ENCODE data around the gene LOXHD1. TPM values are rescaled to one million over a fixed set of nuclear protein-coding genes. Genes with fewer than 3 reads are reported as not detected.

Gene LOXHD1
- total RNA-seq, 1 donor from 2014 or later = not detected

DNA sequence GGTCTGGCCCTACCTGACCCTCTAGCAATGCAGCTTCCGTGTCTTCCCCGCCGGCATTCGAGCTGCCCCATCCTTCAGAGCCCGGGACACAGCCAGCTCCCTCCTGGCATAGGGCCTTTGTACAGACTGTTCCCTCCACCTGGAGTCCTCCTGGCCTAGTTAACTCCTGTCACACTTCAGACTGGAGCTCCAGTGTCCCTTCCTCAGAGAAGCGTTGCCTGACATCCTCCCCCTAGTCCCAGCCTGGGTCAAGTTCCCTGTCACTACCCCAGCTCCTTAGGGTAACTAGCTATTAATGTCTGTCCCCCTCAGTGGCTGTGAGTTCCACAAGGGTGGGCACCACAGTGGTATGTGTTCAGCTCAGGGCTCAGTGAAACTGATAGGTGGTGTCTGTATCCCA lies 45.5 kb upstream of the LOXHD1 start:
- intact Hi-C loops (cut with DNase I) = no loop called here
- no peaks in the 10 kb centered on the region for H3K4me1 ChIP-seq
- no peaks in the 10 kb centered on the region for H3K9me3 ChIP-seq
- no peak for DNase-seq (ENCODE audit: extremely low spot score in 2 of 2)
- TF ChIP-seq, protein P1, sequence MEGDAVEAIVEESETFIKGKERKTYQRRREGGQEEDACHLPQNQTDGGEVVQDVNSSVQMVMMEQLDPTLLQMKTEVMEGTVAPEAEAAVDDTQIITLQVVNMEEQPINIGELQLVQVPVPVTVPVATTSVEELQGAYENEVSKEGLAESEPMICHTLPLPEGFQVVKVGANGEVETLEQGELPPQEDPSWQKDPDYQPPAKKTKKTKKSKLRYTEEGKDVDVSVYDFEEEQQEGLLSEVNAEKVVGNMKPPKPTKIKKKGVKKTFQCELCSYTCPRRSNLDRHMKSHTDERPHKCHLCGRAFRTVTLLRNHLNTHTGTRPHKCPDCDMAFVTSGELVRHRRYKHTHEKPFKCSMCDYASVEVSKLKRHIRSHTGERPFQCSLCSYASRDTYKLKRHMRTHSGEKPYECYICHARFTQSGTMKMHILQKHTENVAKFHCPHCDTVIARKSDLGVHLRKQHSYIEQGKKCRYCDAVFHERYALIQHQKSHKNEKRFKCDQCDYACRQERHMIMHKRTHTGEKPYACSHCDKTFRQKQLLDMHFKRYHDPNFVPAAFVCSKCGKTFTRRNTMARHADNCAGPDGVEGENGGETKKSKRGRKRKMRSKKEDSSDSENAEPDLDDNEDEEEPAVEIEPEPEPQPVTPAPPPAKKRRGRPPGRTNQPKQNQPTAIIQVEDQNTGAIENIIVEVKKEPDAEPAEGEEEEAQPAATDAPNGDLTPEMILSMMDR (IDR thresholded peaks at IDR 0.05) = no peak
- TF ChIP-seq POLR2AphosphoS5 (IDR thresholded peaks at IDR 0.05; ENCODE audit: insufficient read depth in 1 of 2, low read depth in 1 of 2) = no peak
- no peak for TF ChIP-seq POLR2A (IDR thresholded peaks at IDR 0.05)
- H3K27ac ChIP-seq = no peak overlapping the region
- H3K4me3 ChIP-seq = no peak overlapping the region
- H3K27me3 ChIP-seq = no peaks in the 10 kb centered on the region
- no peaks in the 10 kb centered on the region for H3K36me3 ChIP-seq

DNA sequence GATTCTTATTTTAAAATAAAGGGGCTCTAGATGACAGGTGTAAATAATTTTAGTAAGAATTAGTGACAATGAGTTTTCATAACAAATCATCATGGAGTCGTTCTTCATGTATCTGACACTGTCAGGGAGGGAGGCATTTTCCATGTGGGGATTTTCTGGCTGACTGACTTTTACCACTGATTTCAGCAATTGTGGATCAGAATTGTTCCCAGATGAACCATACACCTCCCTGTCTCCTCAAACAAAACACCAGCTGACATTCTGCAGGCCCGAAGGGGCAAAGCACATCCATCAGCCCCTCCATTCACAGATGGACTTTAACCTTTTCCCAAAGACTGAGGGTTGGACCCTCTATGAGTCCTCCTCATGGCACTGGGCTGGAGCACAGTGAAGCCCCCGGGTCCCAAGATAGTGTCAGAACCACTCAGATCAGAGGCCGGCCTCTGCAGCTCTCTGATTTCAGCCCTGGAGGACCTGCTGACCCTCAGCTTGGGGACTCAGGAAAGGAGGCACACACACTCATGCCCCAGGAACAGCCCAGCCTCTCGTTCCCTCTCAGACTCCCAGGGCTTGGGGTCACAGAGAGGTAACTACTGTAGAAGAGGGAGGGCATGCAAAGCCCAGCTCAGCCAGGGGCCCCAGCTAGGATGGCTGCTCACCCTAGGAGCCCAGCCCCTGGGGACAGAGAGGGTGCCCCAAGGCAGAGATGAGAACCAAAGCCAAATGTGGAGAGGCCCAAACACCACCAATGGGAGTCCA lies 43.2 kb upstream of the LOXHD1 start:
- Histone ChIP-seq H3K4me3 (no peak overlapping the region), H3K27me3 (no peaks in the 10 kb centered on the region), H3K4me1 (no peaks in the 10 kb centered on the region), H3K36me3 (no peaks in the 10 kb centered on the region), H3K27ac (no peak overlapping the region), H3K9me3 (no peaks in the 10 kb centered on the region)
- DNase-seq (ENCODE audit: extremely low spot score in 2 of 2) = no peak
- TF ChIP-seq POLR2AphosphoS5 (IDR thresholded peaks at IDR 0.05; ENCODE audit: insufficient read depth in 1 of 2, low read depth in 1 of 2) = no peak
- no peak for TF ChIP-seq POLR2A (IDR thresholded peaks at IDR 0.05)
- TF ChIP-seq, protein P1 (IDR thresholded peaks at IDR 0.05) = no peak
- intact Hi-C loops (cut with DNase I) = no loop called here

DNA sequence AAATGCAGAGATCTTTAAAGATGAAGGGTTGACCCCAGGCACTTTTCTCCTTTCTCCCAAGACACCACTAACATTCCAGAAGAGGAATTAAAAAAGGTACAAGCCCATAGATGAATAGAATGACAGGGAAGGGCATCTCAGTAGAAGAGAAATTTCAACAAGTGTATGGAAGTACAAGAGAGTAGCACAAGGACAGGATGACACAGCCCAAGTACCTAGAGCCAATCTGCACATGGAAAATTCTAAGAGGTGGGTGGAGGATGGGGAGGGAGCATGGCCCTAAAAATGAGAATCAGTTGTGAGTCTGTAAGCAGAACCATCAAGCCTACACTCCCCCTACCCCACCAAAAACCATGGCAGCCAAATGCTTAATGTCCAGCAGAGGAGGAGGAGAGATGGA lies 39.7 kb upstream of the LOXHD1 start:
- TF ChIP-seq POLR2A (IDR thresholded peaks at IDR 0.05) (no peak), POLR2AphosphoS5 (IDR thresholded peaks at IDR 0.05; ENCODE audit: insufficient read depth in 1 of 2, low read depth in 1 of 2) (no peak)
- TF ChIP-seq, protein P1 (IDR thresholded peaks at IDR 0.05) = no peak
- intact Hi-C loops (cut with DNase I) = no loop called here
- Histone ChIP-seq H3K27ac (no peak overlapping the region), H3K27me3 (no peaks in the 10 kb centered on the region), H3K4me1 (no peaks in the 10 kb centered on the region), H3K9me3 (no peaks in the 10 kb centered on the region), H3K4me3 (no peak overlapping the region), H3K36me3 (no peaks in the 10 kb centered on the region)
- no peak for DNase-seq (ENCODE audit: extremely low spot score in 2 of 2)

DNA sequence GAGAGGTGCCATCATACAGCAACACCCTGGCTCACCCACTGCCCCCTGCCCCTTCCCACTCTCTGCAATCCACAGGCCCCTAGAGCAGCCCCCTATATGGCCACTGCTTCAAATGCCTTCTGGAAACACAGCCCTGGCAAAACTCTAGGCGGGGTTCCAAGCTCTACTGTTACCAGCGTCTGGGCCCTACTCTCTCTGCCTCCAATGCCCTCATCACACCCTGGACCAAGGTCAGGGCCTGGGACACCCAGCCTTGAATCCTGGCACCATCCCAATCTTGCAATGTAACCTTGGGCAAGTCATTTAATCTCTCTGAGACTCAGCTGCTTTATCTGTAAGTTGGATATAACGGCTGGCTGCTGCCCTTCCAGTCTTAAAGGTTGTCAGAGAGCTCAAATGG lies 39.2 kb upstream of the LOXHD1 start:
- no peak for DNase-seq (ENCODE audit: extremely low spot score in 2 of 2)
- Histone ChIP-seq H3K4me3 (no peak overlapping the region), H3K36me3 (no peaks in the 10 kb centered on the region), H3K4me1 (no peaks in the 10 kb centered on the region), H3K9me3 (no peaks in the 10 kb centered on the region), H3K27me3 (no peaks in the 10 kb centered on the region), H3K27ac (no peak overlapping the region)
- TF ChIP-seq POLR2A (IDR thresholded peaks at IDR 0.05) (no peak), POLR2AphosphoS5 (IDR thresholded peaks at IDR 0.05; ENCODE audit: insufficient read depth in 1 of 2, low read depth in 1 of 2) (no peak)
- TF ChIP-seq, protein P1 (IDR thresholded peaks at IDR 0.05) = no peak
- intact Hi-C loops (cut with DNase I) = no loop called here

DNA sequence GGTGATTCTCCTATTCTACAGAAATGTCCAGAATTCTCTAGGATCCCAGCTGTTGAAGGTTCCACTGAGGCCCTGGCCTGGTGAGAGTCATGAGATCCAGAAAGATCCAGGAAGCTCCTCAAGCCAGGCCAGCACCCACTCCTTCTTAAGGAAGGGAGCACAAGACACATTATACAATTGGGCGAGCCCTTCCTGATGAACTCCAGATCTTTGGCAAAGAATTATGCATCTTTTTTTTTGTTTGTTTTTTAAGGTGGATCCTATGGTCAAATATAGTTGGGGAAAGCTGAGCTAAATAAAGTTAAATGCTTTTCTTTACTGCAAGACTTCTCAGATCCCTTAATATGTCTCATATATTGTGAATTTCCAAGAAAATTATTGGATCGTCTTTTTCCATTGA lies 37.0 kb upstream of the LOXHD1 start:
- Histone ChIP-seq H3K4me3 (no peak overlapping the region), H3K27me3 (no peaks in the 10 kb centered on the region), H3K27ac (no peak overlapping the region), H3K4me1 (no peaks in the 10 kb centered on the region), H3K36me3 (no peaks in the 10 kb centered on the region), H3K9me3 (no peaks in the 10 kb centered on the region)
- TF ChIP-seq POLR2A (IDR thresholded peaks at IDR 0.05) (no peak), POLR2AphosphoS5 (IDR thresholded peaks at IDR 0.05; ENCODE audit: insufficient read depth in 1 of 2, low read depth in 1 of 2) (no peak)
- DNase-seq (ENCODE audit: extremely low spot score in 2 of 2) = no peak
- intact Hi-C loops (cut with DNase I) = no loop called here

All from vagina (tissue), 2 donors.